Loucy (cell line): ENCODE data around the gene FYB2.
A peak's percentile ranks its signal among the peaks of the same experiment; 100 is the strongest.

ENCODE experiments used
- H2AFZ ChIP-seq: fragments of 200-600 bp; sonication (generic); 2 replicates; pipeline ENCODE4 v1.6.0; 2016; ENCODE audit warnings: antibody characterized with exemption, mild to moderate bottlenecking, low read length, moderate library complexity
- H3F3A ChIP-seq: fragments of 200-600 bp; 2 replicates; pipeline ENCODE4 v1.6.0; 2016; ENCODE audit warnings: antibody characterized with exemption, low read depth, mild to moderate bottlenecking
- H3K27me3 ChIP-seq: fragments of 200-600 bp; sonication (generic); 2 replicates; pipeline ENCODE4 v1.6.1; 2014; ENCODE audit warnings: low read length, mild to moderate bottlenecking; ENCODE audit not compliant: insufficient read depth, poor library complexity, severe bottlenecking
- H3K36me3 ChIP-seq: fragments of 200-600 bp; sonication (generic); 2 replicates; pipeline ENCODE4 v1.6.1; 2016; ENCODE audit warnings: low read length; ENCODE audit not compliant: insufficient read depth
- H3K4me1 ChIP-seq: fragments of 200-600 bp; sonication (generic); 2 replicates; pipeline ENCODE4 v1.5.1; 2014; ENCODE audit warnings: low read length, mild to moderate bottlenecking; ENCODE audit not compliant: insufficient read depth, poor library complexity, severe bottlenecking
- H3K4me2 ChIP-seq: fragments of 200-600 bp; sonication (generic); 2 replicates; pipeline ENCODE4 v1.6.0; 2014; ENCODE audit warnings: antibody characterized with exemption, low read length, low read depth, mild to moderate bottlenecking; ENCODE audit not compliant: poor library complexity, severe bottlenecking
- H3K4me3 ChIP-seq: fragments of 200-600 bp; sonication (generic); 2 replicates; pipeline ENCODE4 v1.5.1; 2014; ENCODE audit warnings: low read length, mild to moderate bottlenecking, mixed read lengths; ENCODE audit not compliant: poor library complexity, severe bottlenecking
- H3K79me2 ChIP-seq: fragments of 200-600 bp; sonication (generic); 2 replicates; pipeline ENCODE4 v1.6.1; 2014; ENCODE audit warnings: low read length; ENCODE audit not compliant: insufficient read depth
- H3K9ac ChIP-seq: fragments of 200-600 bp; sonication (generic); 2 replicates; pipeline ENCODE4 v1.6.0; 2014; ENCODE audit warnings: mild to moderate bottlenecking, low read depth, low read length, moderate library complexity; ENCODE audit not compliant: poor library complexity, severe bottlenecking
- H3K9me2 ChIP-seq: fragments of 200-600 bp; sonication (generic); replicated peaks from 2 replicates; pipeline ENCODE4 v1.6.1; 2016; ENCODE audit warnings: low read depth, low read length, mixed read lengths
- H3K9me3 ChIP-seq: fragments of 200-600 bp; sonication (generic); 2 replicates; pipeline ENCODE4 v1.6.1; 2014; ENCODE audit warnings: mild to moderate bottlenecking, antibody characterized with exemption, low read length, low read depth; ENCODE audit not compliant: insufficient read depth
- H4K20me1 ChIP-seq: fragments of 200-600 bp; sonication (generic); 2 replicates; pipeline ENCODE4 v1.6.0; 2014; ENCODE audit warnings: antibody characterized with exemption, low read length, mild to moderate bottlenecking; ENCODE audit not compliant: insufficient read depth, poor library complexity, severe bottlenecking
- EZH2phosphoT487 ChIP-seq: fragments of 200-600 bp; IDR thresholded peaks from 2 replicates; pipeline ENCODE4 v1.6.1; 2018; ENCODE audit warnings: antibody characterized with exemption, mild to moderate bottlenecking, moderate library complexity, borderline replicate concordance
- TF ChIP-seq, protein P1 (sequence below): fragments of 200-600 bp; sonication (generic); conservative IDR thresholded peaks from 2 replicates; pipeline ENCODE4 v1.5.1; 2014; ENCODE audit warnings: mild to moderate bottlenecking, antibody characterized with exemption, low read length

FYB2 gene

GRCh38 chr1:56834137-56834900 is 15.1 kb upstream of the FYB2 start:
- H3K27me3 ChIP-seq, result no peaks in the 10 kb centered on the region
- no peak overlapping the region for H3K4me2 ChIP-seq
- H3K9me3 ChIP-seq, result no peaks in the 10 kb centered on the region
- no peak overlapping the region for H3K4me3 ChIP-seq
- no peak overlapping the region for H2AFZ ChIP-seq
- no peaks in the 10 kb centered on the region for H3K79me2 ChIP-seq
- H3F3A ChIP-seq, result no peaks in the 10 kb centered on the region
- no peaks in the 10 kb centered on the region for H3K36me3 ChIP-seq
- H4K20me1 ChIP-seq, result no peaks in the 10 kb centered on the region
- no peak overlapping the region for H3K9ac ChIP-seq
- no peaks in the 10 kb centered on the region for H3K4me1 ChIP-seq
- TF ChIP-seq EZH2phosphoT487, result no peak
- TF ChIP-seq, protein P1, sequence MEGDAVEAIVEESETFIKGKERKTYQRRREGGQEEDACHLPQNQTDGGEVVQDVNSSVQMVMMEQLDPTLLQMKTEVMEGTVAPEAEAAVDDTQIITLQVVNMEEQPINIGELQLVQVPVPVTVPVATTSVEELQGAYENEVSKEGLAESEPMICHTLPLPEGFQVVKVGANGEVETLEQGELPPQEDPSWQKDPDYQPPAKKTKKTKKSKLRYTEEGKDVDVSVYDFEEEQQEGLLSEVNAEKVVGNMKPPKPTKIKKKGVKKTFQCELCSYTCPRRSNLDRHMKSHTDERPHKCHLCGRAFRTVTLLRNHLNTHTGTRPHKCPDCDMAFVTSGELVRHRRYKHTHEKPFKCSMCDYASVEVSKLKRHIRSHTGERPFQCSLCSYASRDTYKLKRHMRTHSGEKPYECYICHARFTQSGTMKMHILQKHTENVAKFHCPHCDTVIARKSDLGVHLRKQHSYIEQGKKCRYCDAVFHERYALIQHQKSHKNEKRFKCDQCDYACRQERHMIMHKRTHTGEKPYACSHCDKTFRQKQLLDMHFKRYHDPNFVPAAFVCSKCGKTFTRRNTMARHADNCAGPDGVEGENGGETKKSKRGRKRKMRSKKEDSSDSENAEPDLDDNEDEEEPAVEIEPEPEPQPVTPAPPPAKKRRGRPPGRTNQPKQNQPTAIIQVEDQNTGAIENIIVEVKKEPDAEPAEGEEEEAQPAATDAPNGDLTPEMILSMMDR, result no peak
- no peaks in the 10 kb centered on the region for H3K9me2 ChIP-seq

- no peaks in the 10 kb centered on the region for H4K20me1 ChIP-seq
- H2AFZ ChIP-seq, result no peak overlapping the region
- no peaks in the 10 kb centered on the region for H3K4me1 ChIP-seq
- H3K36me3 ChIP-seq, result no peaks in the 10 kb centered on the region
- no peak overlapping the region for H3K4me3 ChIP-seq
- H3K27me3 ChIP-seq, result no peaks in the 10 kb centered on the region
- no peak for TF ChIP-seq EZH2phosphoT487
- TF ChIP-seq, protein P1, result no peak
- no peaks in the 10 kb centered on the region for H3K9me3 ChIP-seq
- no peak overlapping the region for H3K9ac ChIP-seq
- no peaks in the 10 kb centered on the region for H3F3A ChIP-seq
- H3K4me2 ChIP-seq, result no peak overlapping the region
- H3K79me2 ChIP-seq, result no peaks in the 10 kb centered on the region
- H3K9me2 ChIP-seq, result no peaks in the 10 kb centered on the region
Observed at GRCh38 chr1:56833088-56833487, 13.9 kb upstream of the FYB2 start.

- Histone ChIP-seq H3K79me2 (no peaks in the 10 kb centered on the region), H3K4me3 (no peak overlapping the region), H2AFZ (no peak overlapping the region; the same call in 1 of the 2 replicates), H3K27me3 (no peaks in the 10 kb centered on the region), H3K36me3 (no peaks in the 10 kb centered on the region), H3F3A (no peaks in the 10 kb centered on the region), H3K9me3 (no peaks in the 10 kb centered on the region), H4K20me1 (no peaks in the 10 kb centered on the region), H3K9me2 (no peaks in the 10 kb centered on the region), H3K9ac (no peak overlapping the region), H3K4me2 (no peak overlapping the region), H3K4me1 (no peaks in the 10 kb centered on the region)
- TF ChIP-seq EZH2phosphoT487, result no peak
- TF ChIP-seq, protein P1, result peak; percentile 98
Observed at GRCh38 chr1:56831871-56832693, 12.9 kb upstream of the FYB2 start.
